Suppressor macrophage treated with lipopolysaccharide for 1 hour (primary cell): Measurements from ENCODE around the gene IGIP.

Source experiments
- DNase-seq, 3 donors: peaks; one replicate each; pipeline ENCODE4 v3.0.0-alpha.2; 2020 to 2022

The IGIP gene

DNA sequence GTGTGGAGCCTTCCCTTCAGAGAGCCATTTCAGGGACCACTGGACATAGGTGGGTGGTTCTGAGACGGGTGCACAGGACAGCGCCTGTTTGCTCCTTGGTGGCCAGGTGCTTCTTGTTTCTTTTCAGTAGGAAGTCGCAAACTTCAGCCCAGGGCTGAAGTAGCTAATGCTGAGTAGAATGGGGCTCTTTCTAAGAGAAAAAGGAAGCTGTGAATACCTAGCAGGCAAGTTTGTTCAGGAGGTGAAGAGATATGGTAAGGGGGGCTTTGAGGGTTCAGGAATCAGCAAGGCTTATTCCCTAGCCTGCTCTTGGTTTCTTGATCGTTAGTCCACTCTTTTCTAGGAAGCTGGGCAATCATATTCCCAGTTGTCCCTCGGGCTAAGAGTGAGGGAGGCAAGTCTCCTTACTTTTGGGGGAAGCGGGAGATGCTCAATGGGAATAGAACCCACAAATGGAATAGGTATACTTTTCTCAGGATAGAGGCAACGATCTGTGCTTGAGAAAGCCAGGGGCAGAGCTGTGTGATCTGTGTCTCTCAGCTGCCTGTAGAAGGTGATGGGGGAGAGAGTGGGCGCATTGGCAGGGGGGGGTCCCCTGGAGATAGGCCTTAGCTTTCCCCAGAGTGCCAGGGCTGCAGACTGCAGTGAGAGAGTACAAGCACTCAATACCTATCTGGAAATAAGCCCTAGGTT lies 13.7 kb upstream of the IGIP start:
- no peak for DNase-seq

- no peak for DNase-seq
Measured at GRCh38 chr5:140112685-140113179, 13.0 kb upstream of the IGIP start.

- DNase-seq, result no peak
Measured at GRCh38 chr5:140113180-140113698, 12.5 kb upstream of the IGIP start.

- DNase-seq, result peak; percentile 96 to 97 (median 96)
Measured at GRCh38 chr5:140113699-140114263, 12.0 kb upstream of the IGIP start, which contains the start of gene PURA. Gene PURA, plus strand, starts transcription at chr5:140114109. Its CDS starts 73 bp downstream, at chr5:140114182.

DNA sequence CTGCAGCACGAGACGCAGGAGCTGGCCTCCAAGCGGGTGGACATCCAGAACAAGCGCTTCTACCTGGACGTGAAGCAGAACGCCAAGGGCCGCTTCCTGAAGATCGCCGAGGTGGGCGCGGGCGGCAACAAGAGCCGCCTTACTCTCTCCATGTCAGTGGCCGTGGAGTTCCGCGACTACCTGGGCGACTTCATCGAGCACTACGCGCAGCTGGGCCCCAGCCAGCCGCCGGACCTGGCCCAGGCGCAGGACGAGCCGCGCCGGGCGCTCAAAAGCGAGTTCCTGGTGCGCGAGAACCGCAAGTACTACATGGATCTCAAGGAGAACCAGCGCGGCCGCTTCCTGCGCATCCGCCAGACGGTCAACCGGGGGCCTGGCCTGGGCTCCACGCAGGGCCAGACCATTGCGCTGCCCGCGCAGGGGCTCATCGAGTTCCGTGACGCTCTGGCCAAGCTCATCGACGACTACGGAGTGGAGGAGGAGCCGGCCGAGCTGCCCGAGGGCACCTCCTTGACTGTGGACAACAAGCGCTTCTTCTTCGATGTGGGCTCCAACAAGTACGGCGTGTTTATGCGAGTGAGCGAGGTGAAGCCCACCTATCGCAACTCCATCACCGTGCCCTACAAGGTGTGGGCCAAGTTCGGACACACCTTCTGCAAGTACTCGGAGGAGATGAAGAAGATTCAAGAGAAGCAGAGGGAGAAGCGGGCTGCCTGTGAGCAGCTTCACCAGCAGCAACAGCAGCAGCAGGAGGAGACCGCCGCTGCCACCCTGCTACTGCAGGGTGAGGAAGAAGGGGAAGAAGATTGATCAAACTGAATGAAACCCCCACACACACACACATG lies 11.2 kb upstream of the IGIP start:
- peak; percentile 75 to 85 (median 78) for DNase-seq

DNA sequence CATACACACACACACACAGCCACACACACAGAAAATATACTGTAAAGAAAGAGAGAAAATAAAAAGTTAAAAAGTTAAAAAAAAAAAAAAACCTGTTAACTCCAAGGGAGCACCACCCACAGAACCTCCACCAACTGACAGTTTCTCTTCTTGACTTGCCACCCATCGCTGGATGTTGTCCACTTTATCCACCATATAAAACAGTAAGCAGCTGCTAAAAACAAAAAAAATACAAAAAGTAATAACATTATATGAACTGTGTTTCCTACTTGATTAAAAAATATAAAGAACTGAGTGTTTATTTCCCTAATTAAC lies 10.6 kb upstream of the IGIP start:
- DNase-seq, result no peak

GRCh38 chr5:140116716-140117115 lies 9.0 kb upstream of the IGIP start:
- no peak for DNase-seq

GRCh38 chr5:140117523-140117922 lies 8.2 kb upstream of the IGIP start:
- no peak for DNase-seq

GRCh38 chr5:140118302-140118936 lies 7.3 kb upstream of the IGIP start:
- no peak for DNase-seq

DNA sequence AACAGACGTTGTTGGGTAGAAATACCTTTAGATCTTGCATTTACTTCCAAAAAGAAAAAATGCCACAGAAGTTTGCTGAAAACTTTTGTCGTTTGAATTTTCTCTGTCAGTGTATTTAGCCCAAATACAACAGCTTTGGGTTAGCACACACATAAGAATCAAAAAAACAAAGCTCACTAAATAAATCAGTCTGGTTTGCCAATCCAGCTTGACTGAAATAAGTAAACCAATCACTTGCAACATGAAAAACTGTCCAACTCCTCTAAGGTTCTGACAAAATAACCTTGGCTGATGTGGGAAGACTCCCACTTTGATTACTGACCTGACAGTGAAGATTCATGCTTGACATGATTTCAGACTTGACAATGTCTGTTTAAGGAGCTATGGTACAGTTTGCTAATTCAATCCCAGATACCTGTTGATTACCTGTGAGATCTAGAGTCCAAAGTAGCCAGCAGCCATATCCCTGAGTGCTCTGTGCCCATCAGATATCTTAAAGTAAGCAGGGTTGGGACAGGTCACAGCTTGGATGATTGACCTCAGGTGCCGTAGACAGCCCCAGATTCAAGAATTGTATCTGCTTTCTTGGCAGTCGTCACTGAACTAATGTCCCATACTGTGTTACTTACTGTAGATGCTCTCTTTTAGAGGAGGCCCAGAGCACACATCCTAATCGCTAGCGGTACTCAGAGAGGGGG lies 727 bp downstream of the IGIP start:
- DNase-seq, result no peak

- no peak for DNase-seq
Measured at GRCh38 chr5:140128376-140128775, 2.6 kb downstream of the IGIP start.

GRCh38 chr5:140130949-140131733 lies 5.4 kb downstream of the IGIP start:
- no peak for DNase-seq

DNA sequence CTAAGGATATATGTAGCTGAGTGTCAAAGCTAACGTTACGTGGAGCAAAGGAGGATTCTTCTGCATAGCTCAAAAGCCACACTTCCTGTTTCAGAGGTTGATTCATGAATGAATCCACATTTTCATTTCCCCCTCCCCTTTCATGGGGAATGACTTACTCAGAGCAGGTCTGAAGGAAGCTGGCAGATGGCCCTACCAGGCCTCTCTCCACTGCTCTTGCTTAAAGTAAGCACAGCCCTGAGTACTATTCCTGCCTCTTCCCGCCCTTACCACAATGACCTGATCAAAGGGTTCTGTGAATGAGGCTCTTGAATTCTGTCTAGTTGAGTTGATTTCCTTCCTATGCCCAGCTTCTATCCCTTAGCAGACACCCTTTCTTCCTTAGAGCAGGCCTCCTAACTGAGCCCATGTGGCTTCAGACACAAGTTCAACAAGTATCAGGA lies 6.3 kb downstream of the IGIP start:
- peak; percentile 78 to 88 (median 84) for DNase-seq

GRCh38 chr5:140133514-140134167 lies 7.9 kb downstream of the IGIP start:
- no peak for DNase-seq

GRCh38 chr5:140134277-140134935 lies 8.7 kb downstream of the IGIP start:
- DNase-seq, result peak in 1 of 3 donors; percentile 37

GRCh38 chr5:140135127-140135526 lies 9.4 kb downstream of the IGIP start:
- DNase-seq, result no peak

- no peak for DNase-seq
Measured at GRCh38 chr5:140136624-140137023, 10.9 kb downstream of the IGIP start.

GRCh38 chr5:140140435-140140834 lies 14.7 kb downstream of the IGIP start:
- no peak for DNase-seq

- DNase-seq, result no peak
Measured at GRCh38 chr5:140141241-140141640, 15.5 kb downstream of the IGIP start.

DNA sequence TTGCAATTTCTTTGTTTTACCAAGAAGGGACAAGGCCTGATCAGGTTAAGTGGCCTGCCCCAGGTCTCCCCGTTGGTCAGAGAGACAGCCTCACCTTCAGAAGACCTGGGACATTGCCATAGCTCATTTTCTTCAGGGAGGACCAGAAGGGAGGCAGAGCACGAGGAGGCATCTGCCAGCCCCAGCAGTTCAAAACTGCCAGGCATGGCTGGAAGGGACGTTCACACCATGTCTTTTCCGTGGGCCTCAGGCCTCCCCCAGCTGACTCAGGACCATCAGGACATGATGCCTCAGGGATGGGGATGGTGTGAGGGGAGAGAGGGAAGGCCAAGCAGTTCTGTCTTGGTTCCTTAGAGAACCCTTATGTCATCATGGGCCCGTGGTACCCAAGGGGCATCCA lies 16.5 kb downstream of the IGIP start:
- no peak for DNase-seq
